Glomerular visceral epithelial cell (primary cell): ENCODE measurements around the gene TBC1D10A.

Experiments used
- DNase-seq: peaks from one replicate; pipeline ENCODE4 v3.0.0-alpha.2; 2016; ENCODE audit errors: extremely low spot score

The TBC1D10A gene

GRCh38 chr22:30245985-30246813 is 80.5 kb downstream of the TBC1D10A start, which contains the start of gene LIF:
LIF (minus strand) TSS chr22:30246759; CDS start chr22:30246695, 64 bp downstream.
- no peak for DNase-seq

GRCh38 chr22:30245181-30245984 is 81.4 kb downstream of the TBC1D10A start:
- no peak for DNase-seq

- DNase-seq = no peak
Measured at GRCh38 chr22:30244641-30245040, 82.1 kb downstream of the TBC1D10A start.

- no peak for DNase-seq
Measured at GRCh38 chr22:30244066-30244465, 82.7 kb downstream of the TBC1D10A start.

- no peak for DNase-seq
Measured at GRCh38 chr22:30243661-30244060, 83.1 kb downstream of the TBC1D10A start.
